ENCODE measurements around the gene ASTN2.

Gene ASTN2

GRCh38 chr9:116733010-116733641 lies 681.7 kb downstream of the ASTN2 start:
- Histone ChIP-seq H3K4me3 (ENCODE audit: low read depth in 1 of 2, low read length in 2 of 2) (no peak overlapping the region), H3K27me3 (ENCODE audit: insufficient read depth, low read length, poor library complexity) (peaks cover 2% of the 10 kb centered on the region), H2AFZ (ENCODE audit: low read depth, low read length) (no peak overlapping the region), H3K4me2 (ENCODE audit: insufficient read depth, low read length) (no peak overlapping the region), H3K27ac (ENCODE audit: low read length) (no peak overlapping the region), H3K36me3 (ENCODE audit: insufficient read depth, low read length) (no peaks in the 10 kb centered on the region), H3K4me1 (ENCODE audit: insufficient read depth, low read length) (no peaks in the 10 kb centered on the region), H4K20me1 (ENCODE audit: insufficient read depth, low read length) (no peaks in the 10 kb centered on the region), H3K9ac (ENCODE audit: low read depth, low read length) (no peak overlapping the region), H3K9me3 (ENCODE audit: insufficient read depth, low read length, severe bottlenecking) (no peaks in the 10 kb centered on the region), H3K79me2 (ENCODE audit: insufficient read depth, low read length) (no peaks in the 10 kb centered on the region)
- ATAC-seq (ENCODE audit: insufficient read depth, low read depth) (no peak), DNase-seq (no peak)
- TF ChIP-seq EZH2 (IDR thresholded peaks at IDR 0.05; ENCODE audit: borderline replicate concordance, low read depth, low read length, severe bottlenecking): no peak
- TF ChIP-seq CTCF (IDR thresholded peaks at IDR 0.05; ENCODE audit: borderline replicate concordance, extremely low read depth, low read length, poor library complexity, severe bottlenecking): no peak

GRCh38 chr9:116726602-116727001 lies 688.3 kb downstream of the ASTN2 start:
- Histone ChIP-seq H3K27ac (ENCODE audit: low read length) (no peak overlapping the region), H4K20me1 (ENCODE audit: insufficient read depth, low read length) (no peaks in the 10 kb centered on the region), H3K4me2 (ENCODE audit: insufficient read depth, low read length) (no peak overlapping the region), H3K9ac (ENCODE audit: low read depth, low read length) (no peak overlapping the region), H3K4me1 (ENCODE audit: insufficient read depth, low read length) (no peaks in the 10 kb centered on the region), H3K27me3 (ENCODE audit: insufficient read depth, low read length, poor library complexity) (peaks cover 2% of the 10 kb centered on the region), H3K4me3 (ENCODE audit: low read depth in 1 of 2, low read length in 2 of 2) (no peak overlapping the region), H3K79me2 (ENCODE audit: insufficient read depth, low read length) (no peaks in the 10 kb centered on the region), H3K36me3 (ENCODE audit: insufficient read depth, low read length) (no peaks in the 10 kb centered on the region), H2AFZ (ENCODE audit: low read depth, low read length) (no peak overlapping the region), H3K9me3 (ENCODE audit: insufficient read depth, low read length, severe bottlenecking) (no peaks in the 10 kb centered on the region)
- no peak for ATAC-seq (ENCODE audit: insufficient read depth, low read depth)
- TF ChIP-seq EZH2 (IDR thresholded peaks at IDR 0.05; ENCODE audit: borderline replicate concordance, low read depth, low read length, severe bottlenecking) (no peak), CTCF (IDR thresholded peaks at IDR 0.05; ENCODE audit: borderline replicate concordance, extremely low read depth, low read length, poor library complexity, severe bottlenecking) (no peak)
- DNase-seq: no peak

DNA sequence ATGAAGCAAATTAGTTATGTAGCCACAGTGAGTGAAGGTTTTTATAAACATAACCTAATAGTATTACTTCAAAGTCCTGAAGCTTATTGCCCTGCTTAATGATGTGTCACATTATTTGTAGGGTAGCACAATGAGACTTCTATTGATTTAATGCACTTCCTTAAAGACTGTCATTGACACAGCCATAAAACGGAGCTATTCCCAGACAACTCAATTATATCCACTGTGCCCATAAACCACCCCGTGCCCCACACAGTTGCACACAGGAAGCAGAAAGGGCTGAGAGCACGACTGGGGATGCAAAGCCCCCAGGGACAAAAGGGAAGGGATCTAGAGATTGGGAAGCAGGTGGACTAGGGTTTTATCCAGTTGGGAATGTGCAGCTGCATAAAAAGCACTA lies 690.7 kb downstream of the ASTN2 start:
- Histone ChIP-seq H3K4me1 (ENCODE audit: insufficient read depth, low read length) (no peaks in the 10 kb centered on the region), H3K9me3 (ENCODE audit: insufficient read depth, low read length, severe bottlenecking) (no peaks in the 10 kb centered on the region), H3K27me3 (ENCODE audit: insufficient read depth, low read length, poor library complexity) (peaks cover 6% of the 10 kb centered on the region), H2AFZ (ENCODE audit: low read depth, low read length) (no peak overlapping the region), H3K79me2 (ENCODE audit: insufficient read depth, low read length) (no peaks in the 10 kb centered on the region), H3K27ac (ENCODE audit: low read length) (no peak overlapping the region), H3K9ac (ENCODE audit: low read depth, low read length) (no peak overlapping the region), H3K36me3 (ENCODE audit: insufficient read depth, low read length) (no peaks in the 10 kb centered on the region), H4K20me1 (ENCODE audit: insufficient read depth, low read length) (no peaks in the 10 kb centered on the region), H3K4me3 (ENCODE audit: low read depth in 1 of 2, low read length in 2 of 2) (no peak overlapping the region), H3K4me2 (ENCODE audit: insufficient read depth, low read length) (no peak overlapping the region)
- ATAC-seq (ENCODE audit: insufficient read depth, low read depth): no peak
- DNase-seq: no peak
- TF ChIP-seq EZH2 (IDR thresholded peaks at IDR 0.05; ENCODE audit: borderline replicate concordance, low read depth, low read length, severe bottlenecking) (no peak), CTCF (IDR thresholded peaks at IDR 0.05; ENCODE audit: borderline replicate concordance, extremely low read depth, low read length, poor library complexity, severe bottlenecking) (no peak)

Measured in DND-41 (cell line).